ENCODE measurements around the gene PAM.

DNA sequence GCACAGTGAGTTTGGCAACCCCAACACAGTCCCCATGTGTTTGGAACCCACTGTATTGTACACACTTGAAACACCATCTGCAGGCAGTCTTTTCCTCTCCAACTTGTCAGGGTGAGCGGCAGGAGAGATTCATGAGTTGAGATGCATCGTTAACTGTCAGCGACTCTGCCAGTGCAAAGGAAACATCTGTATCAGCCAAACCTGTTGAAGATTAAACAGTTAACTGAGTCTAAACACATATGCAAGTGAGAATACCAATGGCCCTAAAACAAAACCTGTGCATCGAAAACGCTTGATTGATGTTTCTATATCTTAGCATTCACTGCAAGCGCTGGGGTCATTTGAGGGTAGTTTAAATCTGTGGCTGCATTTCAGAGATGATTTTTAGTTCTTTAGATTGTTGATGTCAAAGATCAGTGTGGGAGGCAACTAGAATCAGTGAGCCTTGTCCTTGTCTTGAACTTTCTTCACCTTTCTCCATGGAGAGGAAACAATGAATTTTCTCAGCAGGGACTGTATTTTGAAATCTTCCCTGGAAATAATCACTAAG lies 41.3 kb upstream of the PAM start:
- TF ChIP-seq, protein P1, sequence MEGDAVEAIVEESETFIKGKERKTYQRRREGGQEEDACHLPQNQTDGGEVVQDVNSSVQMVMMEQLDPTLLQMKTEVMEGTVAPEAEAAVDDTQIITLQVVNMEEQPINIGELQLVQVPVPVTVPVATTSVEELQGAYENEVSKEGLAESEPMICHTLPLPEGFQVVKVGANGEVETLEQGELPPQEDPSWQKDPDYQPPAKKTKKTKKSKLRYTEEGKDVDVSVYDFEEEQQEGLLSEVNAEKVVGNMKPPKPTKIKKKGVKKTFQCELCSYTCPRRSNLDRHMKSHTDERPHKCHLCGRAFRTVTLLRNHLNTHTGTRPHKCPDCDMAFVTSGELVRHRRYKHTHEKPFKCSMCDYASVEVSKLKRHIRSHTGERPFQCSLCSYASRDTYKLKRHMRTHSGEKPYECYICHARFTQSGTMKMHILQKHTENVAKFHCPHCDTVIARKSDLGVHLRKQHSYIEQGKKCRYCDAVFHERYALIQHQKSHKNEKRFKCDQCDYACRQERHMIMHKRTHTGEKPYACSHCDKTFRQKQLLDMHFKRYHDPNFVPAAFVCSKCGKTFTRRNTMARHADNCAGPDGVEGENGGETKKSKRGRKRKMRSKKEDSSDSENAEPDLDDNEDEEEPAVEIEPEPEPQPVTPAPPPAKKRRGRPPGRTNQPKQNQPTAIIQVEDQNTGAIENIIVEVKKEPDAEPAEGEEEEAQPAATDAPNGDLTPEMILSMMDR (conservative IDR thresholded peaks at IDR 0.05; ENCODE audit: low read length), result no peak
- no peak for TF ChIP-seq EZH2phosphoT487 (IDR thresholded peaks at IDR 0.05; ENCODE audit: borderline replicate concordance, low read depth, low read length)

Measured in OCI-LY7 (cell line).